Measurements from ENCODE around the gene DGKH. TPM values are rescaled to one million over a fixed set of nuclear protein-coding genes. Genes with fewer than 3 reads are reported as not detected.

DGKH gene
- total and polyA plus RNA-seq, 2 of the 13 experiments (the other 11 are each of a cell fraction or from before 2014, with no cell fraction given): 0.01 to 0.13 TPM

GRCh38 chr13:42239161-42239560, 190.7 kb downstream of the DGKH start (continued):
- TF ChIP-seq ZNF274 (CRISPR knock-in tag; IDR thresholded peaks at IDR 0.05) (no peak), TOPORS (CRISPR knock-in tag; IDR thresholded peaks at IDR 0.05) (no peak), LRRFIP1 (CRISPR knock-in tag; conservative IDR thresholded peaks at IDR 0.05) (no peak), KDM5A (IDR thresholded peaks at IDR 0.05; ENCODE audit: borderline replicate concordance, low read length) (no peak), ARID3A (IDR thresholded peaks at IDR 0.05; ENCODE audit: low read depth, low read length) (no peak), SP2 (CRISPR knock-in tag; IDR thresholded peaks at IDR 0.05) (no peak), ZNF335 (CRISPR knock-in tag; IDR thresholded peaks at IDR 0.05) (no peak), THAP9 (CRISPR knock-in tag; IDR thresholded peaks at IDR 0.05; ENCODE audit: borderline replicate concordance) (no peak)
